NCI-H524 treated with DMSO at 0.1 percent for 48 hours (cell line): ENCODE results near the gene LRRC53.
A peak's percentile ranks its signal among the peaks of the same experiment; 100 is the strongest.

Source experiments
- DNase-seq: peaks from one replicate; lab custom pipeline; 2025; lab: John Stamatoyannopoulos, UW

The LRRC53 gene

DNA sequence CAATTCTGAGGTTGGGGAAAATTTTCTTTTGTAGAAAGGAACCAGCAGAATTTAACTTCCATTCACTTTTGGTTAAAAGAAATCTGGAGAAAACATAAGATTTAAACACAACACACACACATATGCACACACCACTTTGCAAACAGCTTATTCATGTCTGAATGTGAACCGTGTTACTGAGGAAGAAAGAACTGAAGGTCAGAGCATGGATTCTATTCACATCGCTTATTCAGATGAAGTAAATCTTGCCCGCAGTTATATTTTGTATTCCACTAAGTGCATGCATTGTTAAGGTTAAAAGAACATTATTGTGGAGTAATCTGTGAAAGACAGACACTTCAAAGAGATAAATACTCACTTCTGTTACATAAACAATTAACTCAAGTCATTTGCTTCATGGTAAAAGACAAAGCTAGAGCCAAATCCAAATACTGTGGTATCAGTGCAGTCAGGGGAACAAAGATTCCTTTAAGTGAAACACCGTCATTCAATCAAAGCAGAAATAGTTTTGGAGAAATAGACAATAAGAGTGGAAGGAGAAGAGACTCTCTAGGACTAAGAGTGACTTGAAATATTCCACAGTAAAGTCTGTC is 82.0 kb downstream of the LRRC53 start:
- DNase-seq = no peak

DNA sequence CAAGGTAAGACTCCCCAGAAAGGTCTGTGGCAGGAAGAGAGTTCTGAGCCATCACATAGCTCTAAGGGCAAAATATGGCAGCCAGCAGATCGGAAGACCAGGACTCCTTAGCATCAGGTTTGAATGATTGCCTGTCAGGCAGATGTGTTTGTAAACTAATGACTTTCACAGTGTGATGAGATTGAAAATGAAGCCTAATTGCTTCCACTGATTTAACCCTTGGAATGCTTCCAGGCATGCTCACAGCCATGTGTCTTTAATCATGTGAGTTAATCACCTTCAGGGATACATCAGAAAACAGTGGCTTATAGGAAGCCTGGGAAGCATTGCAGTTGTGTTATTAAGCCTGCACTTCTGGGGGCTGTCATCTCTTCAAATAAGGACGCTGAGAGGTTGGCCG is 82.8 kb downstream of the LRRC53 start:
- no peak for DNase-seq

DNA sequence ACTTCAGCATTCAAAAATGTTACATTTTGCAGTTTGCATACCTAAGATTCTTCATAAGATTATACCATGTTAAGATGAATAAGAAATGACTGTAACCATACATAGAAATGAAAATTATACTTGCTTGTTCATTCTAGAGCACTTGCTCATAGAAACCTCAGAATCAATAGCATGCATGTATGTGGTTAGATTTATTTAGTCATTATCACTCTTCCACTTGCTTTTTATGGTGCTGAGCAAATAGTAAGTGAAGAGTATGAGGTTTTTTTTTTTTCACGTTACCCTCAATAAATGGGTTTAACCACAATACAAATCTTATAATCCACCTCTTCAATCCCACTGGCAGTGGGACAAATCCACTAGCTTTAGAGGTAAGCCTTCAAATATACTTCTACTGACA is 84.7 kb downstream of the LRRC53 start:
- DNase-seq = no peak

DNA sequence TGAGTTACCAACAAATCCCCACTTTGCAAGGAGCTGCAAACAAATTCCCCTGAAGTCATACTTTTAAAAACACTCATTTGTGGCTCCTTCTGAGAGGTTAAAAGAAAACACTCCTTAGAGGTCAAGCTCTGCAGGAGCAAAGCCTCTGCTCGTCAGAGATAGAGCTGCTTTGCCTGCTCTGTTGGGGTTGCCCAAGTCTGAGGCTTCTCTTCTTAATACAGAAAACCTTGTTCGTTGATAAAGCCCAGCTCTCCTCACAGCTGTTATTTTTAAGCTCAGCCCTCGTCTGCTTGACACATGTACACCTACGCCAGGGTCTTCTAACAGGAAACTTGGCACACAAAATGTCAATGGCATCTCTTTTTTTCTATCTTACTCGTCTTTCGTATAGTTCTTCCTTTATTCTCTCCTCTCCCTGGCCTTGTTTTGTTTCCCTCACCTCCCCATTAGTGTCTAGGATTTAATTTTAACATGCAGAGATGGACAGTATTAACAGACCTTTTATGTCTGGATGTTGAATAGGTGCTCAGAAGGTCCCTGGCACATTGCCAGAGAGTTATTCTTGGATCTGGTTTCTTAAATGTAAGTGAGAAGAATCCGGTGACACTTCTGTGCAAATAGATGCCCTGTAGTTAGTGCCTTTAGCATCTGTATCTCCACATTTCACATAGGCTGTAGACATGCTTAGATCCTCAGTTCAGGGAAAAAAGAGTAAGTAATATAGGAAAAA is 86.0 kb downstream of the LRRC53 start:
- peak; percentile 41 for DNase-seq

DNA sequence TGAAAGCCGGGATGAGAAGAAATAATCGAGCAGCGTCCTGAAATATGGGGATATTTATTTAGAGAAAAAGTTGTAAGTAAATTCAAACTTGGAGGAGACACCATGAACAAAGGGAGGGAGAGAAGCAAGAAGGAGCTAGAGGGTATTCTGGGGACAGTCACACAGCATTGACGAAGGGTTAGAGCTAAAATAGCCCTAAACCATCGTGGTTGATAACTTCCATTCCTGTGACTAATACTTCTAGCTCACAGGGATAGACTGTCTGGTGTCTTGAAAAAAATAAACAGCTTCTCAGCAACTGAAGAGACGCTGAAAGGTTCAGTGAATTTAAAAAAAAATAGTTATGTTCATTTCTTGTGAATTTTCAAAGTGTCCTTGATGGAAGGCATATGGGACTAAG is 86.7 kb downstream of the LRRC53 start:
- no peak for DNase-seq

DNA sequence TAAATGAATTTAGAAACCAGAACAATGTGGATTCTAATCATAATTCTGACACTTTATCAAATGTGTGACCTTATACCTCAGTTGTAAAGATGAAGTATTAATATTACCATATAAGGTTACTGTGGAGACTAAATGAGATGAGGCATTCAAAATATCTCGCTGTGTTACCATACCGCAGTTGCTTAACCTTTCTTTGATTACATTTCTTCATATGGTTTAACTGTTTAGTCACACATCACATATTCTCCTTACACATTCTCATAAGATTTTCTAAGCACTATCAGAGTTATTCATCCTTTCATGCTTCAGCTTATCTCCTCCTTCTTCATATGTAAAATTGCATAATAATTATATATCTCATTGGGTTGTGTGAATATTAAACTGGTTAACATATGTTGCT is 88.9 kb downstream of the LRRC53 start:
- DNase-seq = no peak

DNA sequence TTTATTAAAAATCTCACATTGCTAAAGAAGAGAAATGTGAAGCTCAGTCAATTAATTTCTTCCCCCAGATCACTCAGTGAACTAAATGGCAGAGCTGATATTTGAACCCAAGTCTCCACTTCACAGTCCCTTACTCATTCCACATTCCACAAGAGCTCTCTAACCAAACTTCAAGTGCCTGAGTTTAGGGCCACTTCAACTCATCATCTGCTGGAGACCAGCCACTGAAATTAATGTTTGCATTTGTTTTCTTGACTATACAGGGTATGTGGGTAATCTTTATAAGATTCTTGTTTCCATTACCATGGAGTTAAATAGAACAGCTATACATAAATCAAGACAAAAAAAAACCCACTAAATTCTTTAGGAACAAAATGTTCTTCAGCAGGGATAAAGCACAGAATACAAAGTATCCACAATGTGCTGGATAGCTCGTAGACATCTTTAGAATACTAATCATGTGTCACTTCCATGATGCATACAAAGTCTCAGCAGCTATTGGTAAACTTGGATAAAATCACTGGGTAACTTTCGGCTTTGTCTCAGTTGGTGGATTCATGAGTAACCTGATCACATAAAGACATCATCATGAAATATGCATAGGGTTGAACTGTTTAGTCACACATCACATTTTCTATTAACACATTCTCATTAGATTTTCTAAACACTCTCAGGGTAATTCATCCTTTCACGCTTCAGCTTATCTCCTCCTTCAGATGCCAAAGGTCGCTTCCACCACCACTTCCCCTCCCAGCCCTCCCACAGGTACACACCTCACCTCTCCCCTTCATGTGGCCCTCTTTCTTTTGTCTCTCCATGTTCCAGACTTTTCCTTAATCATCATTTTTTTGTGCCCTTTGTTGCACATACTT is 89.8 kb downstream of the LRRC53 start:
- peak; percentile 13 for DNase-seq

DNA sequence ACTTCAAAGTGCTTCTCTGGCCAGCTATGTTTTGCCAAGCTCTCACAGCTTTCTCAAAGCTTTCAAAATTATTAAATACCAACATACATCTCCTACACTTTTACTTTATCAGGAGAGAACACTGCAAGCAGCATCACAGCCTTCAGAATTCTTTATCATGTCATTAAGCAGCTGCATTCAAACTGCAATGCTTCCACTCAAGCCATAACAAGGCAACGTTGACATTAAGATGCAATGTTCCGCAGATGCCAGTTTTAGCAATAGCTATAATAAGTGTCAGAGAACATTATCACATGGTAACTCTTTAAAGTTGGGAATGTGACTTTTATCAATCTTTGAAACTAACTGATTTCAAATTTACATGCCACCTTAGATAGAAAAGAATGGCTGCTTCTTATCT is 91.9 kb downstream of the LRRC53 start:
- no peak for DNase-seq
